Kidney (tissue), 14 donors: ENCODE results near the gene EFNB1. TPM values are rescaled to one million over a fixed set of nuclear protein-coding genes. Genes with fewer than 3 reads are reported as not detected.

ENCODE experiments used
- DNase-seq, 5 donors: peaks; one replicate each; pipeline ENCODE4 v3.0.0-alpha.2; 2013 to 2020
- FAIRE-seq: peaks from 2 replicates; lab custom pipeline; 2012; peaks lifted over from hg19 to GRCh38; lab: Jason Lieb, UNC
- H3K27ac ChIP-seq, 2 donors: one replicate each; pipeline ENCODE4 v1.7.0; 2013; ENCODE audit warnings: low read depth in 2 of 2, low read length in 2 of 2, inconsistent platforms in 1 of 2
- H3K27me3 ChIP-seq: one replicate; pipeline ENCODE4 v1.7.1; 2013; ENCODE audit warnings: low read length, inconsistent platforms; ENCODE audit not compliant: control insufficient read depth, insufficient read depth
- H3K36me3 ChIP-seq, 3 donors: one replicate each; pipeline versions ENCODE4 v1.7.0 to v1.7.1; 2013; ENCODE audit warnings: low read length in 3 of 3, control low read depth in 1 of 3, inconsistent platforms in 1 of 3; ENCODE audit not compliant: insufficient read depth in 3 of 3, control insufficient read depth in 2 of 3
- H3K4me1 ChIP-seq, 3 donors: one replicate each; pipeline versions ENCODE4 v1.7.0 to v1.7.1; 2013; ENCODE audit warnings: low read length in 3 of 3, inconsistent platforms in 1 of 3, low read depth in 1 of 3; ENCODE audit not compliant: control insufficient read depth in 2 of 3, insufficient read depth in 2 of 3
- H3K4me3 ChIP-seq, 3 donors: one replicate each; pipeline versions ENCODE4 v1.7.0 to v1.8.1; 2013; ENCODE audit warnings: low read length in 3 of 3, control low read depth in 1 of 3, inconsistent platforms in 1 of 3
- H3K9ac ChIP-seq, 3 donors: one replicate each; pipeline versions ENCODE4 v1.7.0 to v1.7.1; 2013; ENCODE audit warnings: low read length in 3 of 3, control low read depth in 1 of 3, inconsistent platforms in 1 of 3
- H3K9me3 ChIP-seq, 3 donors: one replicate each; pipeline versions ENCODE4 v1.7.0 to v1.7.1; 2013; ENCODE audit warnings: low read length in 3 of 3, control low read depth in 1 of 3, inconsistent platforms in 1 of 3; ENCODE audit not compliant: control insufficient read depth in 2 of 3, insufficient read depth in 1 of 3
- CTCF ChIP-seq: IDR thresholded peaks from 3 replicates; pipeline ENCODE4 v1.5.1; 2012; ENCODE audit warnings: mild to moderate bottlenecking, moderate library complexity, borderline replicate concordance; ENCODE audit not compliant: insufficient read depth; ENCODE audit errors: extremely low read depth
- intact Hi-C: fragments of 100-400 bp; cut with DNase I; formaldehyde crosslinking; loops from one replicate; pipeline ENCODE4 v1.11.1; 2022
- polyA plus RNA-seq: library from polyadenylated mRNA; stranded (reverse); fragments of 350-450 nt; fragmentation: Illumina TruSeq; extraction: RNeasy Lipid Tissue Mini Kit (QIAGEN cat#74804); gene quantifications from one replicate; pipeline ENCODE4 v1.2.3, GENCODE V29; 2014; ENCODE audit warnings: low read depth, low replicate concordance; ENCODE audit not compliant: insufficient read depth
- total RNA-seq: library from RNA; stranded (reverse); fragmentation: NEBNext Ultra II Directional; extraction: Animal tissue kit (Norgen Biotek cat#: 25700); gene quantifications from one replicate; pipeline ENCODE4 v1.2.1, GENCODE V29; 2021
- donor health status: control.
- donor health status: control.
- donor health status: control.
- donor health status: control.
- donor health status: control.
- donor health status: DM: yes; HTN: yes; CAD: no.
- donor health status: Normal renal cell carcinoma (clear cell type).

The EFNB1 gene
- total and polyA plus RNA-seq, 2 donors from 2014 or later = 50.6 to 53.0 TPM

- intact Hi-C loops = loop anchor here (10.0 kb wide), 2 partner anchors 391 to 461 kb away; no protein-coding TSS in a partner anchor
- no peaks in the 10 kb centered on the region for H3K36me3 ChIP-seq
- DNase-seq (peak in 2 of 5 donors; percentile 18 to 29), FAIRE-seq (no peak)
- TF ChIP-seq CTCF = no peak
- no peak overlapping the region for H3K27ac ChIP-seq
- no peak overlapping the region for H3K4me3 ChIP-seq
- no peaks in the 10 kb centered on the region for H3K4me1 ChIP-seq
- no peak overlapping the region for H3K9ac ChIP-seq
- no peaks in the 10 kb centered on the region for H3K27me3 ChIP-seq
- no peaks in the 10 kb centered on the region for H3K9me3 ChIP-seq
Measured at GRCh38 chrX:68823413-68824151, 5.2 kb upstream of the EFNB1 start.

GRCh38 chrX:68824152-68824433 is 4.7 kb upstream of the EFNB1 start:
- Histone ChIP-seq H3K4me3 (no peak overlapping the region), H3K36me3 (no peaks in the 10 kb centered on the region), H3K27me3 (no peaks in the 10 kb centered on the region), H3K9ac (no peak overlapping the region), H3K27ac (no peak overlapping the region), H3K4me1 (no peaks in the 10 kb centered on the region), H3K9me3 (no peaks in the 10 kb centered on the region)
- DNase-seq (no peak), FAIRE-seq (no peak)
- intact Hi-C loops = loop anchor here (10.0 kb wide), 2 partner anchors 391 to 461 kb away; no protein-coding TSS in a partner anchor
- no peak for TF ChIP-seq CTCF

GRCh38 chrX:68824565-68825125 is 4.2 kb upstream of the EFNB1 start:
- intact Hi-C loops = loop anchor here (10.0 kb wide), 2 partner anchors 390 to 460 kb away; no protein-coding TSS in a partner anchor

More at GRCh38 chrX:68824565-68825125, 4.2 kb upstream of the EFNB1 start:
- Histone ChIP-seq H3K9me3 (no peaks in the 10 kb centered on the region), H3K27ac (no peak overlapping the region), H3K9ac (no peak overlapping the region), H3K27me3 (no peaks in the 10 kb centered on the region), H3K4me1 (no peaks in the 10 kb centered on the region), H3K36me3 (no peaks in the 10 kb centered on the region), H3K4me3 (no peak overlapping the region)
- DNase-seq (peak in 1 of 5 donors; percentile 1), FAIRE-seq (no peak)
- no peak for TF ChIP-seq CTCF
